ENCODE results near the gene DIAPH3. TPM values are rescaled to one million over a fixed set of nuclear protein-coding genes. Genes with fewer than 3 reads are reported as not detected.

Gene DIAPH3
- total RNA-seq, 1 donor from 2014 or later, result 0.32 TPM

GRCh38 chr13:59706101-59706976 lies 457.4 kb downstream of the DIAPH3 start:
- Histone ChIP-seq H3K36me3 (no peaks in the 10 kb centered on the region), H3K27ac (no peak overlapping the region), H3K27me3 (no peaks in the 10 kb centered on the region), H3K4me1 (no peaks in the 10 kb centered on the region), H3K9me3 (no peaks in the 10 kb centered on the region), H3K4me3 (no peak overlapping the region)
- DNase-seq (ENCODE audit: low spot score in 2 of 2), result no peak
- intact Hi-C loops (cut with DNase I), result no loop called here
- TF ChIP-seq, protein P1, sequence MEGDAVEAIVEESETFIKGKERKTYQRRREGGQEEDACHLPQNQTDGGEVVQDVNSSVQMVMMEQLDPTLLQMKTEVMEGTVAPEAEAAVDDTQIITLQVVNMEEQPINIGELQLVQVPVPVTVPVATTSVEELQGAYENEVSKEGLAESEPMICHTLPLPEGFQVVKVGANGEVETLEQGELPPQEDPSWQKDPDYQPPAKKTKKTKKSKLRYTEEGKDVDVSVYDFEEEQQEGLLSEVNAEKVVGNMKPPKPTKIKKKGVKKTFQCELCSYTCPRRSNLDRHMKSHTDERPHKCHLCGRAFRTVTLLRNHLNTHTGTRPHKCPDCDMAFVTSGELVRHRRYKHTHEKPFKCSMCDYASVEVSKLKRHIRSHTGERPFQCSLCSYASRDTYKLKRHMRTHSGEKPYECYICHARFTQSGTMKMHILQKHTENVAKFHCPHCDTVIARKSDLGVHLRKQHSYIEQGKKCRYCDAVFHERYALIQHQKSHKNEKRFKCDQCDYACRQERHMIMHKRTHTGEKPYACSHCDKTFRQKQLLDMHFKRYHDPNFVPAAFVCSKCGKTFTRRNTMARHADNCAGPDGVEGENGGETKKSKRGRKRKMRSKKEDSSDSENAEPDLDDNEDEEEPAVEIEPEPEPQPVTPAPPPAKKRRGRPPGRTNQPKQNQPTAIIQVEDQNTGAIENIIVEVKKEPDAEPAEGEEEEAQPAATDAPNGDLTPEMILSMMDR (IDR thresholded peaks at IDR 0.05), result no peak

- Histone ChIP-seq H3K27ac (no peak overlapping the region), H3K4me1 (no peaks in the 10 kb centered on the region), H3K4me3 (no peak overlapping the region), H3K36me3 (no peaks in the 10 kb centered on the region), H3K9me3 (no peaks in the 10 kb centered on the region), H3K27me3 (no peaks in the 10 kb centered on the region)
- intact Hi-C loops (cut with DNase I), result no loop called here
- TF ChIP-seq, protein P1 (IDR thresholded peaks at IDR 0.05), result no peak
- DNase-seq (ENCODE audit: low spot score in 2 of 2), result no peak
Measured at GRCh38 chr13:59702269-59702668, 461.5 kb downstream of the DIAPH3 start.

- intact Hi-C loops (cut with DNase I), result no loop called here
- Histone ChIP-seq H3K27ac (no peak overlapping the region), H3K36me3 (no peaks in the 10 kb centered on the region), H3K27me3 (no peaks in the 10 kb centered on the region), H3K9me3 (no peaks in the 10 kb centered on the region), H3K4me1 (no peaks in the 10 kb centered on the region), H3K4me3 (no peak overlapping the region)
- TF ChIP-seq, protein P1 (IDR thresholded peaks at IDR 0.05), result no peak
- no peak for DNase-seq (ENCODE audit: low spot score in 2 of 2)
Measured at GRCh38 chr13:59701261-59701660, 462.5 kb downstream of the DIAPH3 start.

DNA sequence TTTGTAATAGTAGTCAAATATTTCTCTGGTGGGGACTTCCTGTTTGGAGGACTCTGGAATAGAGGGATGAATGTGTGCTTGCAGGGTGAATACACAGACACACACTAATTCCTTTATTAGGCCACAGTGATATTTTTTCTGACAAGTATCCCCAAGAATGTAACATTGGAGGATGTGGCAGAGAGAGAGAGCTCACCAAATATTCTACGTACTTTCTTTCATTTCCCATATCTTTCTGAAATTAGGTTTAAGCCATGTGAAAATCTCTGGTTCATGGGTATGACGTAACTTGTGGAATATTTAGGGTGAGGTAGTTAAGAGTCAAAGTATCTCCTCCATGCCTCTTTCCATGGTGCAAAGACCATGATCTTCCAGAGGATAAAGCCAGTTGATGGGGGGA lies 463.4 kb downstream of the DIAPH3 start:
- DNase-seq (ENCODE audit: low spot score in 2 of 2), result no peak
- TF ChIP-seq, protein P1 (IDR thresholded peaks at IDR 0.05), result no peak
- H3K36me3 ChIP-seq, result no peaks in the 10 kb centered on the region
- H3K9me3 ChIP-seq, result no peaks in the 10 kb centered on the region
- H3K27ac ChIP-seq, result no peak overlapping the region
- no peak overlapping the region for H3K4me3 ChIP-seq
- H3K4me1 ChIP-seq, result no peaks in the 10 kb centered on the region
- no peaks in the 10 kb centered on the region for H3K27me3 ChIP-seq
- intact Hi-C loops (cut with DNase I), result no loop called here

DNA sequence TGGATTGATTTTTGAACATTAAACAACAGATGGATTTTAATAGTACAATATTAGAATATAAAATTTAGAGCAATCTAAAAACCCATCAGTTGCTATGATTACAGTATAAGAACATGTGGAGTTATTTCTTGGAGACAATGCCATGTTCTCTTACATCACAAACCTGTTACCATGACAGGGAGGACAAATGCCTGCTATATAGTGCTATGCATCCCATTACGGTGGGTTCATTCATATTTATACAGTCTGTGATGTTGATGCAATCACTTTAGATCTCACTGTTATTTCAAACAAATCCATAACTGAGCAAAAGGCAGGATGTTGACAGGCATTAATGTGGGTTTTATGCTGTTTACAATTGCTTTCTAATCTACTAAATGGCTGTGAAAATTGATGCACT lies 467.5 kb downstream of the DIAPH3 start:
- DNase-seq (ENCODE audit: low spot score in 2 of 2), result no peak

More for the DNA sequence above, 467.5 kb downstream of the DIAPH3 start:
- no peak overlapping the region for H3K4me3 ChIP-seq
- no peaks in the 10 kb centered on the region for H3K9me3 ChIP-seq
- TF ChIP-seq, protein P1 (IDR thresholded peaks at IDR 0.05), result no peak
- no peaks in the 10 kb centered on the region for H3K4me1 ChIP-seq
- intact Hi-C loops (cut with DNase I), result no loop called here
- no peak overlapping the region for H3K27ac ChIP-seq
- H3K27me3 ChIP-seq, result no peaks in the 10 kb centered on the region
- H3K36me3 ChIP-seq, result no peaks in the 10 kb centered on the region
